GM12891 (cell line): ENCODE results near the gene CALM1.

Source experiments
- POLR2A ChIP-seq: IDR thresholded peaks from 2 replicates; pipeline ENCODE4 v1.6.1; 2011; ENCODE audit warnings: low read depth, low read length, control low read depth
- POLR2AphosphoS5 ChIP-seq: IDR thresholded peaks from 2 replicates; pipeline ENCODE4 v1.6.1; 2011; ENCODE audit warnings: low read depth, low read length, control low read depth

DNA sequence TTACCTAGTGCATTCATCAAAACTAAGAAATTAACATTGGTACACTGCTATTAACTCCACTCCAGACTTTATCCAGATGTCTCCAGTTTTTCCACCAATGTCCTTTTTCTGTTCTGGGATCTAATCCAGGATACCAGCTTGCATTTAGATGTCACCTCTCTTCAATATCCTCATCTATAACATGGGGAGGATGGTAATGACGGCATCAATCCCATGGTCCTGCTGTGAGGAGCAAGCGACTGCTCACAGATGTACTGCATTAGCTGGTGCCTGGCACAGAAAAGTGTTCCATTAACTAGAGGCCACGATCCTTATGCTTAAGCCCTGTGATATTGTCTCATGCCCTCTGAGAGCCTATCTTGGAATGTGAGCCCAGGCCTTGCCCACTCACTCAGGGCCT is 53.8 kb downstream of the CALM1 start:
- no peak for TF ChIP-seq POLR2AphosphoS5
- no peak for TF ChIP-seq POLR2A
